HepG2 (cell line): ENCODE measurements around the gene ANKS4B. TPM values are rescaled to one million over a fixed set of nuclear protein-coding genes. Genes with fewer than 3 reads are reported as not detected.

Experiments used
- ATAC-seq: fragments of 200-7000 bp; cut with Tn5 transposase; 3 replicates; pipeline ENCODE4 v1.9.1; 2020; ENCODE audit warnings: mild to moderate bottlenecking, moderate library complexity
- BruUV-seq: library from RNA; stranded (reverse); fragments of 400-500 nt; replicated peaks from 2 replicates; lab custom pipeline; 2021; lab: Mats Ljungman, UMichigan
- CTCF ChIA-PET: fragments of 300-600 bp; formaldehyde crosslinking; extraction: SDS; loops from one replicate; lab custom pipeline; 2021; ENCODE audit warnings: low total read pairs, inconsistent platforms, low intra/inter-chr PET ratio; lab: Yijun Ruan, JAX
- POLR2A ChIA-PET: fragments of 350-600 bp; sonication (Branson Sonifier 250); formaldehyde crosslinking; loops from one replicate; lab custom pipeline; 2020; ENCODE audit warnings: antibody characterized with exemption, inconsistent platforms; lab: Yijun Ruan, JAX
- DNase-seq: peaks from one replicate; pipeline ENCODE4 v3.0.0-alpha.2; 2015; ENCODE audit warnings: low spot score
- FAIRE-seq: peaks from 3 replicates; lab custom pipeline; 2011; peaks lifted over from hg19 to GRCh38; lab: Jason Lieb, UNC
- H2AFZ ChIP-seq: one replicate; pipeline ENCODE4 v1.6.1; 2011; ENCODE audit warnings: low read length, inconsistent platforms
- H3K27ac ChIP-seq: fragments of 300-600 bp; 3 replicates; pipeline ENCODE4 v1.8.0; 2011; ENCODE audit warnings: mixed run types, mild to moderate bottlenecking, mixed read lengths, low read length, inconsistent platforms; ENCODE audit not compliant: insufficient read depth; ENCODE audit errors: extremely low read length
- H3K27me3 ChIP-seq, 2 experiments: fragments of 200-600 bp in 1 of 2; 2 replicates in 1 of 2; 3 replicates in 1 of 2; pipeline versions ENCODE4 v1.6.0 to v1.8.0; 2011; ENCODE audit warnings: low read length in 2 of 2, mild to moderate bottlenecking in 2 of 2, moderate library complexity in 2 of 2, inconsistent platforms in 1 of 2; ENCODE audit not compliant: insufficient read depth in 2 of 2, control insufficient read depth in 1 of 2
- H3K36me3 ChIP-seq, 2 experiments: fragments of 200-600 bp in 1 of 2; replicated peaks in 1 of 2; 2 replicates in 1 of 2; 3 replicates in 1 of 2; pipeline versions ENCODE4 v1.5.1 to v1.8.0; 2011; ENCODE audit warnings: low read length in 2 of 2, inconsistent platforms in 1 of 2; ENCODE audit not compliant: insufficient read depth in 2 of 2, control insufficient read depth in 1 of 2
- H3K4me1 ChIP-seq: 2 replicates; pipeline ENCODE4 v1.5.1; 2012; ENCODE audit warnings: low read length, inconsistent platforms; ENCODE audit not compliant: insufficient read depth
- H3K4me2 ChIP-seq: 2 replicates; pipeline ENCODE4 v1.6.0; 2011; ENCODE audit warnings: low read depth, low read length, inconsistent platforms
- H3K4me3 ChIP-seq, 3 experiments: fragments of 200-600 bp in 1 of 3; sonication (generic), shearing (Covaris generic) in 1 of 3; replicated peaks in 1 of 3; 2 replicates each; pipeline ENCODE4 v1.5.1; 2011 to 2016; ENCODE audit warnings: low read length in 3 of 3, inconsistent platforms in 2 of 3, low read depth in 2 of 3, mild to moderate bottlenecking in 2 of 3, control low read depth in 1 of 3, mixed read lengths in 1 of 3; ENCODE audit not compliant: insufficient read depth in 1 of 3
- H3K79me2 ChIP-seq: one replicate; pipeline ENCODE4 v1.6.1; 2011; ENCODE audit warnings: low read length, inconsistent platforms; ENCODE audit not compliant: insufficient read depth
- H3K9ac ChIP-seq: 2 replicates; pipeline ENCODE4 v1.6.0; 2011; ENCODE audit warnings: mild to moderate bottlenecking, low read depth, low read length, inconsistent platforms; ENCODE audit not compliant: insufficient read depth
- H3K9me3 ChIP-seq: 2 replicates; pipeline ENCODE4 v1.5.1; 2012; ENCODE audit warnings: mild to moderate bottlenecking, low read length
- H4K20me1 ChIP-seq: 2 replicates; pipeline ENCODE4 v1.6.0; 2011; ENCODE audit warnings: inconsistent platforms, mild to moderate bottlenecking, low read length, moderate library complexity; ENCODE audit not compliant: insufficient read depth
- JUNB ChIP-seq: sonication (generic); formaldehyde crosslinking; IDR thresholded peaks from 2 replicates; pipeline ENCODE4 v1.8.0; 2022; ENCODE audit warnings: missing genetic modification reagents, mild to moderate bottlenecking, borderline replicate concordance
- NFIC ChIP-seq: IDR thresholded peaks from 2 replicates; pipeline ENCODE4 v1.6.1; 2012; ENCODE audit warnings: mild to moderate bottlenecking, low read length, inconsistent platforms
- RAD51 ChIP-seq: fragments of 450-650 bp; IDR thresholded peaks from 2 replicates; pipeline ENCODE4 v1.6.1; 2016; ENCODE audit warnings: borderline replicate concordance
- TP53 ChIP-seq: sonication (generic); formaldehyde crosslinking; conservative IDR thresholded peaks from 2 replicates; pipeline ENCODE4 v1.4.0; 2020; ENCODE audit warnings: missing genetic modification reagents
- WIZ ChIP-seq: sonication (generic); formaldehyde crosslinking; IDR thresholded peaks from 2 replicates; pipeline ENCODE4 v1.5.1; 2020; ENCODE audit warnings: mild to moderate bottlenecking, missing genetic modification reagents
- WGBS: methylation state at CpG from one replicate; pipeline ENCODE4 v1.1.6; 2017; ENCODE audit warnings: low lambda C conversion rate; 5-methylcytosine and 5-hydroxymethylcytosine counted together
- in situ Hi-C: cut with HindIII; loops from 2 replicates; pipeline ENCODE4 v1.10.0; 2017; ENCODE audit warnings: low pct_unique_long_range_greater_than_20kb; ENCODE audit not compliant: extremely low pct_ligation_motif_present
- intact Hi-C: fragments of 100-400 bp; cut with micrococcal nuclease; formaldehyde crosslinking; loops from one replicate; pipeline ENCODE4 v1.10.0; 2022; ENCODE audit not compliant: unreplicated experiment
- polyA plus RNA-seq, 8 experiments: library from polyadenylated mRNA; depleted of rRNA in 3 of 8; stranded (reverse) in 7 of 8; unstranded in 1 of 8; fragments of >200 nt; fragmentation: Illumina TruSeq in 4 of 8; extraction: Trizol in 4 of 8; gene quantifications; 2 replicates each; pipeline versions ENCODE4 v1.2.1 to v1.2.3, GENCODE V29; 2011 to 2016; ENCODE audit warnings: low read depth in 4 of 8, missing spikeins in 1 of 8, mixed read lengths in 1 of 8; ENCODE audit not compliant: insufficient read depth in 1 of 8
- total RNA-seq, 5 experiments: library from RNA; depleted of rRNA; stranded (reverse); fragments of >200 nt; fragmentation: Illumina TruSeq; extraction: Trizol; gene quantifications; 2 replicates each; pipeline ENCODE4 v1.2.3, GENCODE V29; 2016; ENCODE audit warnings: low read depth in 1 of 5
- TF ChIP-seq, protein P1 (sequence below): sonication (generic); formaldehyde crosslinking; IDR thresholded peaks from 2 replicates; pipeline ENCODE4 v1.4.0; 2020; ENCODE audit warnings: missing genetic modification reagents

ANKS4B gene
- total and polyA plus RNA-seq, 2 of the 13 experiments (the other 11 are each of a cell fraction or from before 2014, with no cell fraction given), result 6.5 to 30.0 TPM

DNA sequence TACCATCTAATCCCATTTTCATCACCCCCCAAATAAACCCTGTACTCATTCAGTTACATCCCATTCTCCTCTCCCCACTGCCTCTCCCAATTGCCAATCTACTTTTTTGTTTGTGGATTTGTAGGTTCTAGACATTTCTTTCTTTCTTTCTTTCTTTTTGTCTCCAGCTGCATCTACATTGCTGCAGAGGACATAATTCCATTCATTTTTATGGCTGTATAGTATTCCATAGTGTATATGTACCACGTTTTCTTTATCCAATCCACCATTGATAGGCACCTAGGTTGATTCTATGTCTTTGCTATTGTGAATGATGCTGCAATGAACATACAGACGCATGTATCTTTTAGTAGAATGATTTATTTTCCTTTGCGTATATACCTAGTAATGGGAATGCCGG lies 50.9 kb downstream of the ANKS4B start:
- no peak overlapping the region for H2AFZ ChIP-seq
- CTCF ChIA-PET, result interaction anchor here (1.0 to 1.5 kb wide), 2 partner anchors 16 to 34 kb away, joined by 3 to 9 read pairs; no protein-coding TSS in a partner anchor
- no TSS peak for BruUV-seq
- no peaks in the 10 kb centered on the region for H4K20me1 ChIP-seq
- H3K9me3 ChIP-seq, result no peaks in the 10 kb centered on the region
- H3K36me3 ChIP-seq, result no peaks in the 10 kb centered on the region
- no peak for FAIRE-seq
- H3K4me1 ChIP-seq, result peaks cover 6% of the 10 kb centered on the region
- no peak for ATAC-seq
- peaks cover 0 to 18% of the 10 kb centered on the region in 2 experiments; a peak in 4 of 5 replicates for H3K27me3 ChIP-seq
- no peaks in the 10 kb centered on the region for H3K79me2 ChIP-seq
- TF ChIP-seq NFIC (0 out of 2 replicates have a peak, but pooled peaks have one; percentile 13), JUNB (CRISPR knock-in tag) (0 out of 2 replicates have a peak, but pooled peaks have one; percentile 7), TP53 (CRISPR knock-in tag) (no peak), RAD51 (no peak)
- TF ChIP-seq, protein P1, sequence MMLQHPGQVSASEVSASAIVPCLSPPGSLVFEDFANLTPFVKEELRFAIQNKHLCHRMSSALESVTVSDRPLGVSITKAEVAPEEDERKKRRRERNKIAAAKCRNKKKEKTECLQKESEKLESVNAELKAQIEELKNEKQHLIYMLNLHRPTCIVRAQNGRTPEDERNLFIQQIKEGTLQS (CRISPR knock-in tag), result no peak
- intact Hi-C loops (loop anchor here (1.0 to 10.0 kb wide), 2 partner anchors 16 to 270 kb away; no protein-coding TSS in a partner anchor), in situ Hi-C loops (no loop called here)
- no peak overlapping the region for H3K9ac ChIP-seq
- POLR2A ChIA-PET, result interaction anchor here (1.0 to 2.5 kb wide), 2 partner anchors 11 to 16 kb away, joined by 3 to 9 read pairs; no protein-coding TSS in a partner anchor
- no peak for DNase-seq
- no peak overlapping the region for H3K27ac ChIP-seq
- H3K4me3 ChIP-seq, result peak overlapping the region in 2 of 3 experiments; percentile 64 to 77; a peak in 5 of 6 replicates
- H3K4me2 ChIP-seq, result peak overlapping the region; percentile 90
- 61% methylated on average over 4 of the region's 4 CpGs for WGBS

DNA sequence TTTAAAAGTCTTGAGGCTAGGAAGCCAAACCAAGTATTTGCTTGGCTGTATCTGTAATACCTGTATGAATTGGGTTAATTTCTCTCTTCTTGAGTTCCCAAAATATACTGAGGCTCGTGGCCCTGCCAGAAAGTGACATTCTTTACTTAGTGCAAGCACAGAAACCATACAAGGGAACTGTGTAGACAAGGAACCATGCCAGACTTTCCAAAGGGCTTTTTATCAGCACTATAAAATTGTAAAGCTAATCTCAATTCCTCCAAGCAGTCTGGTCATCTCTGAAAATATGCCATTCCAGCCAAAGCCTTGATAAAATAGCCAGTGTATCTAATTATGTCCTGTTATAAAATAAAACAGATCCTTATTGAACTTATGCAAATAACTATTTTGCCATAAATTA lies 51.8 kb downstream of the ANKS4B start:
- CTCF ChIA-PET, result no interaction called here

More for the DNA sequence above, 51.8 kb downstream of the ANKS4B start:
- intact Hi-C loops, result loop anchor here (10.0 kb wide), 1 partner anchor 269 kb away; no protein-coding TSS in a partner anchor
- H2AFZ ChIP-seq, result no peak overlapping the region
- TF ChIP-seq WIZ (CRISPR knock-in tag), result no peak
- 0% methylated on average over 1 of the region's 1 CpG for WGBS
- H4K20me1 ChIP-seq, result no peaks in the 10 kb centered on the region
- no peaks in the 10 kb centered on the region for H3K79me2 ChIP-seq
- H3K9ac ChIP-seq, result no peak overlapping the region
- POLR2A ChIA-PET, result no interaction called here
- peaks cover 0 to 20% of the 10 kb centered on the region in 2 experiments; a peak in 4 of 5 replicates for H3K27me3 ChIP-seq
- in situ Hi-C loops, result no loop called here
- H3K27ac ChIP-seq, result no peak overlapping the region
- no peaks in the 10 kb centered on the region for H3K9me3 ChIP-seq
- H3K4me1 ChIP-seq, result peaks cover 6% of the 10 kb centered on the region
- H3K4me2 ChIP-seq, result no peak overlapping the region
- no peak for ATAC-seq
- DNase-seq, result no peak
- no peaks in the 10 kb centered on the region for H3K36me3 ChIP-seq
- BruUV-seq, result no TSS peak
- FAIRE-seq, result no peak
- no peak overlapping the region for H3K4me3 ChIP-seq
